DMS 273 treated with DMSO at 0.1 percent for 48 hours (cell line): ENCODE results near the gene DMBT1.

Source experiments
- DNase-seq: peaks from one replicate; lab custom pipeline; 2025; lab: John Stamatoyannopoulos, UW

The DMBT1 gene

DNA sequence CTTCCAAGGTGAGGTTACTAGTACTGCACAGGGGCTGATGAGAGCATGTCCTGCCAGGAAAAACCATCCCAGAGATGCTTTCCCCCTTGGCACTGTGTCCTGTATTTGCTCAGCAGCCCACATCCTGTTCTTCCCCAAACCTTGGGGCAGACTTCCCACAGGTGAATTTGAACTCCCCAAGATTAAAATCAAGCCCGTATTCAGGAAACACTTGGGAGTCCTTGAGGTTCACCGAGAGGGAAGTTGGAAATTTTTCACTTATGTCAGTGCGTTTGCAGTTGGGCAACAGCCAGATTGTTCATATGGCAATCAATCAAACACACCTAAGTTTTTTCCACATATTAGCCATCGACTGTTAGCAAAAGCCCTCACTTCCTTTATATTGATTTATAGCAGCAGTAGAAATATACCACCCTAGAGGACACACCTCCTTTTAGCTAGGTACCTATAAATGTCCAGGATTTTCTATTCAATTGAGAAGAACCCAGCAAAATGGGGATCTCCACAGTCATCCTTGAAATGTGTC lies at the start of gene DMBT1:
Gene DMBT1, plus strand, starts transcription at position 476 of the 526 bp plus-strand sequence. Its CDS starts 17 bp downstream, at position 493.
- no peak for DNase-seq

DNA sequence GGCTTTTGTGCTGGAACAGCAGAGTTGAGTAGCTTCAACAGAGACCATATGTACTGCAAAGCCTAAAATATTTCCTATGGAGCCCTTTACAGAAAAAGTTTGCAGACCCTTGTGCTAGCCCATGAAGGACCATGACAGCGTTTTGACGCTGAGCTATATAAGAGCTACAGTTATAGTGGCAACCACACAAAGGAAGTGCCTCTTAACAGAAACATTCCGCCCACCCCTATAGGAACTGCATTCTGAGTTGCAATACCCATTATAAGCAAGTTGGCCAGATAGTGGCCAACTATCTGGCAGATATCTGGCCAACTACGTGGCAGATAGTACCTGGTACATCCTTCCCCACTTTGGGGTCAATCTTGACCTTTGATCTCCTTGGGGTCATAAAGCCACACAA lies 47.5 kb upstream of the DMBT1 start:
- DNase-seq: no peak

DNA sequence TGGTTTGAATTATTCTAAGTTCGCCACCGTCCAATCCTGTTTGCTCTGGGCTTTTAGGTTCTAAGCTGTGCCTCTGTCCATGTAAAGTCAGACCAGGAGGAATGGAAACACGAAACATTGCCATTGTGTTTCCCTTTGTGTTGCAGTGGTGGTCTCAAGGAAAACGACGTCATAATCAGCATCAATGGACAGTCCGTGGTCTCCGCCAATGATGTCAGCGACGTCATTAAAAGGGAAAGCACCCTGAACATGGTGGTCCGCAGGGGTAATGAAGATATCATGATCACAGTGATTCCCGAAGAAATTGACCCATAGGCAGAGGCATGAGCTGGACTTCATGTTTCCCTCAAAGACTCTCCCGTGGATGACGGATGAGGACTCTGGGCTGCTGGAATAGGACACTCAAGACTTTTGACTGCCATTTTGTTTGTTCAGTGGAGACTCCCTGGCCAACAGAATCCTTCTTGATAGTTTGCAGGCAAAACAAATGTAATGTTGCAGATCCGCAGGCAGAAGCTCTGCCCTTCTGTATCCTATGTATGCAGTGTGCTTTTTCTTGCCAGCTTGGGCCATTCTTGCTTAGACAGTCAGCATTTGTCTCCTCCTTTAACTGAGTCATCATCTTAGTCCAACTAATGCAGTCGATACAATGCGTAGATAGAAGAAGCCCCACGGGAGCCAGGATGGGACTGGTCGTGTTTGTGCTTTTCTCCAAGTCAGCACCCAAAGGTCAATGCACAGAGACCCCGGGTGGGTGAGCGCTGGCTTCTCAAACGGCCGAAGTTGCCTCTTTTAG lies 46.3 kb upstream of the DMBT1 start:
- DNase-seq: no peak

DNA sequence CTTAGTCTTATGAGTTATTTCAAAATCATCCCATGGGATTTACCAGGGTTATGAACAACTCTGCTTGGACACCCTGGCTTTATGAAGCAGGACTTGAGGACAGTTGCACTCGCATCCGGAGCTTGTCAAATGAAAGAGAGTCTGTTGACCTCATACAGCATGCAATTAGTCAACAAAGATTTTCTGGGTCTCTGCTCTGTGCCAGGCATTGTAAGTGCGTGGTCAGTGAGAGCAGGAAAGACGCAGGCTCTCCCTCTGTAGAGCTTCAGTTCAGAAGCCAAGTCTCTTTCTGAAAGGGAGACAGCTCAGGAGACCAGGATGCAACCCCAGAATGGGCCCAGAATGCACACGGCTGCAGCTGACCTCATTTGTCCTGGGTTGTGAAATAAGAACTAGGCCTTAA lies 45.5 kb upstream of the DMBT1 start:
- no peak for DNase-seq

DNA sequence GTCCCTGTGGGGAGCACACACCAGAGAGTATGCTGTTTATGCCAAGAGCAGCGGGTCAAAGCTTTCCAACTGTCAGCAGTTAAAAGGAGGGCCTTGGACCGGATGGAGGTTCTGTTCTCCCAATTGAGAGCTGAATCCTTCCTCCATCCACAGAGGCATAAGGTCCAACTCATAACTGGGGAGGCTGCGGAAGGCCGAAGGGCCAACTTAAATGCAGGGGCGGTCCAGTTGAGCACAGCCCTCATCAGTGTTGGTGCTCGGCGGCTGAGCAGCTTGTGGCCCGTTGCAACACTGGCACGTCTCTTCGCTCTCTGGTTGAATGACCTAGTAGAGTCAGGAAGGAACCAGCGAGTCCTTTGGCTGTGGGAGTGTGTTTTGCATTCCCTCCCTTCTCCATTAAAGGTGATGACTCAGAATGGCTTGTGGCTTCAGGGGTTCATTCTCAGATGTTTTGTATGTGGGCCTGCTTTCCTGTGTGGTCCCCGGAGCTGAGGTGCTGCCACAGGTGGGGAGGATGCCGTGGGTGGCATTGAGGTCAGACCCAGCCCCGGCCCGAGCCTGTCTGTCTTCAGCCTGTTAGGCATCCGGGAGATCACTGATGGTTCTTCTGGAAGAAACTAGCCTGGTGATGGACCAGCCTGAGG lies 44.8 kb upstream of the DMBT1 start:
- no peak for DNase-seq

DNA sequence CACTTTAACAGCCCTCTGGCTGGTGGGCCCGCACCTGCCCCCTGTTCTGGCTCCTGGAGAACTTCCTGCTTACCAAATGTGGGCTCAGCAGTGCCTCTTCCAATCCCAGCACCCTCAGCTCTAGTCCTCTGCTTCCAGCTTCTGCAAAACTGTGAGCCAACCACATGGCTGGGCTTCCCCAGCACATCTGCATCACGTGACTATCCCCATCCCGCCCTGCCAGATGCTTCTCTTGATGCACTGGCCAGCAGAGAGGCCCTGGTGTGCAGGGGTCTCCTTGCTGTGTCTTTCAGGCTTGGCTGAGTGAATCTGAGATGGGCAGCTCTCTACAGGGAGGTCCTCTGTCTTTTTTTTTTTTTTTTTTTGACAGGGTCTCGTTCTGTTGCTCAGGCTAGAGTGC lies 43.8 kb upstream of the DMBT1 start:
- DNase-seq: no peak

DNA sequence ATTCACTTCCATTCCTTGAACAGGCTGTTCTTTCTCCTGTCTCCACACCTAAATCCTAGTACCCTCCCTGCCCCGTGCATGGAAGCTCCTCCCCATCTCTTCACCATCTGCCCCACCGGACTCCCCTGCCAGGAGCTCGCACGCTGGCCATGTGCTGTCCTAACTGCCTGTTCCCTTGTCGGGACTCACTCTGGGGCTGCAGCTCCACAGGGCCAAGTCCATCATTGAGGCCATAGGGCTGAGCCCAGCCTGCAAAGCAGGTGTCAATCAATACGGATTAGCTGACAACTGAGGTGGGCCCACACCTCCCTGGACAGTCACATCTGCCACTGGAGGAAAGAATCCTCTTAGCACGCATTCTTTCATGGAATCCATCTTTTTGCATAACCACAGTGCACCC lies 41.4 kb upstream of the DMBT1 start:
- no peak for DNase-seq

DNA sequence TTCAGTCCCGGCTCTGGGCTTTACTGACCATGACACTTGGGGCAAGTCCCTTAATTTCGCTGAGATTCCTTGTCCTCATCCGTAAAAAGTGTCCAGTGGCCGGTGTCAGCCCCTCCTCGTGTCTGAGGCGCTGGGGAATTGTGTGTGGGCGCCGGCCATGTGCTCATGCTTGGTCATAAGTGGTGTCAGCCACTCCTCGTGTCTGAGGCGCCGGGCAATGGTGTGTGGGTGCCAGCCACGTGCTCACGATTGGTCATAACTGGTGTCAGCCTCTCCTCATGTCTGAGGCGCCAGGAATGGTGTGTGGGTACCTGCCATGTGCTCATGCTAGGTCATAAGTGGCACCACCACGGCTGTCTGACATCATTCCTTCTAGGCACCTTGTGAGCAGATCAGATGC lies 40.7 kb upstream of the DMBT1 start:
- no peak for DNase-seq

DNA sequence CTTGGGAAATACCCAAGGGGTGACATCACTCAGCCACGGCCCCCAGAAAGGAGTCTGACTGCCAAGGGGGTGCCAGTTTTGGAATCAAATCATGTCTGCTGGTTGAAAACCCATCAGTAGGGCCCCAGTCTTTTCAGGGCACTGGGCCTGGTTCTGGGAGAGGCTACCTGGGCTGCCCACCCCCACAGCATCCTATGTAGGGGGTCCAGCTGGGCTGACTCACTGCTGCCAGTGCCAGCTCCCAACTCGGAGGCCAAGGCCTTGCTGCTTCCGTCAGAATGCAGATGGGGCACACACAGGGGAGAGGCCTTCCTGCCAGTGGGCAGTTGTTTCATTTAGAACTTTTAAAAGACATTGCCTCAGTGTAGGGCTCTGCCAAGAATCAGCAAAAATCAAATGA lies 39.5 kb upstream of the DMBT1 start:
- no peak for DNase-seq

DNA sequence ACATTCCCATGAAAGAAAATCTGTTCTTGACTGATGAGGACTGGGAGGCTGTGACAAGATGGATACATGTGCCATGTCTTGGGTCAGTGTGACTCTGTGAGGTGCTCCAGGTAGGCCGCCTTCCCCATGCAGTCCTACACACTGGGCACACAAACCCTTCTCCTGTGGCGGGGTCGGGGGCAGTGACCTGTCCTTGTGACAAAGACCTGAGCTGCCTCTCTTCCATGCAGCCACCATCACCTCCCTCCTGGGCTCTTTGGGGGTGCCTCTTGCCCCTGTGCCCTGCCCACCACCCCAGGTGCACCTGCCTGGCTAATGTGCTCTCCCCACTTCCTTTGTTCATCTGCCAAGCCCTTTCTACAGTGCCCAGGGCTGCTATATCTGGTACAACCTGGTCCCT lies 35.7 kb upstream of the DMBT1 start:
- no peak for DNase-seq

DNA sequence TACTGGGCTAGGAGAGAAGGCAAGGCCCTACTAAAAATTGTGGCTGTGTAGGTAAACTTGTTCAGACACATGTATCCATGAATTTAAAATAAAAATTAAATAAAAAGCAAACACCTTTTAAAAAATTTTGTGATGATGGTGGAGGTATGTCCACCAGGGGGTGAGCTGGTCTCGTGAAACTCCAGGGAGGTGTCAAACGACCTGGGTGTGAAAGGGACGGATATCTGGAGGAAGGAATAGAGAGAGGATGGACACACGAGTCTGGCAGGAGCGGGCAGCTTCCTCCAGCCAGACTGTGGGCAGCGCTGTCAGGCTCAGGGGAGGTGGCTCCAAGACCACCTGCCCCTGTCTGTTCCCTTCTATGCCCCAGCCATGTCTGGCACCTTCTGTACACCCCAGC lies 34.8 kb upstream of the DMBT1 start:
- DNase-seq: no peak

DNA sequence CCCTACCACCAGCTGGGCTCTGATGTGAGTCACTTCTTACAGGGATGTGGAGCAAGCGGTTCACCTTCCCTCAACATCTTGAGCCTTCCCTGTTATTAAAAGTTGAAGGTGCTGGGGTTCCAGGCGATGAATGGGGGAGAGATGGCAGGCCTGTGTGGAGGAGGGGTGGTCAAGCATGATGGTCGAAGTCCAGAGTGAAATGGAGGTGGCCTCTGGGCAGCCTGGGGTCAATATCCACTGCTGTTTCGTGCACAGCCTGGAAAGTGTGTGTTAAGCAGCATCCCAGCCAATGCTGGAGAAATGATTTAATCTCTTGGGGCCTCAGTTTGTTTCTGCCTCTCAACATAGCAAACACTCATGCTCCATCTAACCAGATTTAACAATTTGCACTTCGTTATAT lies 33.7 kb upstream of the DMBT1 start:
- no peak for DNase-seq

DNA sequence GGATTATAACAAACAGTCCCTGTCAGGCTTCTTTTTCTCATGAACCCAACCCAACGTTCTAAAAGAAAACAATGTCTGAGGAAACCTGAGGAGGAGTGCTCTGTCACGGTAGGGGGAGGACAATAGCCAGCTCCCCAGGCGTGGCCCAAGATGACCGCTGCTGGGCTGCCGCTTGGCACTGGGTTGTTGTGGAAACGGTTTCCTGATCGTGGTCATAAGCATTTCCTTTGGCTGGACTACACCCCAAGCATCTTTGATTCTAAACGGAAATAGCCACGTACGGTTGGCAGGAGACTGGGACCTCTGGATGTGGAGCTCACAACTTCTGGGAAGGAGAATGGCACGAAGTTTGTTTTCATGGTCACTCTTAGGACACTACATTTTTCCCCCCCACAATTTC lies 30.4 kb upstream of the DMBT1 start:
- DNase-seq: no peak

DNA sequence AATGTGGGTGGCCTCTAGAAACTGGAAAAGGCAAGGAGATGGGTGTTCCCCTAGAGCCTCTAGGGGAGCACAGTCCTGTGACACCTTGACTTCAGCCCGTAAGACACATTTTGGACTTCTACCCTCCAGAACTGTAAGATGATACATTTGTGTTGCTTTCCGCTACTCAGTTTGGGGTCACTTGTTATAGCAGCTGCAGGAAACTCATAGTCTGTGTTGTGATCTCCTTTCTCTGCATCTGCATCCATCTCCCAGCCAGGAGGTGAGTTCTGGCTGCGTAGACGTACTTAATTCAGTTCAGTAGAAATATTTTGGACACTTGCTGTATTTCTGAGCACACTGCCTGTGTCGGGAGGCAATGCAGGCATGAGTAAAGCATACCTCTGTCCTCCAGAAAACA lies 29.3 kb upstream of the DMBT1 start:
- DNase-seq: no peak

DNA sequence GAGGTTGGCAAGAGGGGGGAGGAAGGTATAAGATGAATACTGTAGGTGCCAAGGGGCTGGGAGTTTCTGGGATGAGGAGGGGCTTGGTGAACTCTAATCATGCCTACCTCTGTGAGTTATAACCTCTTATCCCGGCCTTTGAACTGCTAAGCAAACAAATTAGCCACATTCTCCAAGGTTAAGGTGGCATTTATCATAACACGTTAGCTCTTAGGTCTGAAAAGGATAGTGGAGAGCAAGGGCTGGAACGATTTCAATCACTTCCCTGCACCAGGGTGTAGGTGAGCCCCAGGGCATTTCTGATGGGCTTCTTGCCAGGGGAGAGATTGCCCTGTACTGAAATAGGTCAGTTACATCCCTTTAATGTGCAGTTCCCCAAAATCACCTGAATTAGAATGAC lies 28.6 kb upstream of the DMBT1 start:
- DNase-seq: no peak

DNA sequence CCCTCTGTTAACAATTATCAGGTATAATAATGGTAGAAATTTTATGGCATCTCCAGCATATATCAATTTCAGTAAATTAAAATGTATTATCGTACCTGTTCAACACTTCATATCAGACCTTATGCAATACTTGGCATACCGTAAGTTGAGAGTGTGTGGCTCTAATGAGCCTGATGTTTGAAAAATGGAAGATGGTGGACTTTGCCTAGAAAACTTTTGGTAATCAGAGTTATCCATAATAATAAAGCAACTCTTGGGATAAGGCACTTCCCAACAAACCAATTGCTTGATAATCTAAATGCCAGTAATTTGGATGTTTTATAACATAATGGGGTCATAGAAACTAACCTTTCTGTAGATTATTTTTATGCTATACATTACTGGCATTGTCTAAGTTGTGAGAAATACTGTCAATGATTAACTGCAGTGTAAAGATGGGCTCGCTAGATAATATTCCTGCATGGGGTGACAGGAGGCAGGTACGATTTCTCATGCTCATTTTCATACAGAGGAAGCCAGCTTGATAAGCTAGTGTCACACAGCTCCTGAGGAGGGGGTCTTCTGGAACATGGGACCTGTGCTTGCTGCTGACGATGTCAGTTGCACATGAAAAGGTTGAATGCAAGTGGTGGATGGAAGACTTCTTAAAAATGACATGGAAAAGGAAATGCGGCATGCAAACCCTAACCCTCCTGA lies 27.8 kb upstream of the DMBT1 start:
- DNase-seq: no peak

DNA sequence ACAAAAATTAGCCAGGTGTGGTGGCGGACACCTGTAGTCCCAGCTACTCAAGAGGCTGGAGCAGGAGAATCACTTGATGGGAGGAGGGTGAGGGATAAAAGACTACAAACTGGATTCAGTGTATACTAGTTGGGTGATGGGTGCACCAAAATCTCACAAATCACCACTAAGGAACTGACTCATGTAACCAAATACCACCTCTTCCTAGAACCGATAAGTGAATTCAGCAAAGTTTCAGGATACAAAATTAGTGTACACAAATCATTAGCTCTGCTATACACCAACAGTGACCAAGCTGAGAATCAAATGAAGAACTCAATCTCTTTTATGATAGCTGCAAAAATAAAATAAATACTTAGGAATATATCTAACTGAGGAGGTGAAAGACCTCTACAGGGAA lies 23.0 kb upstream of the DMBT1 start:
- DNase-seq: no peak

DNA sequence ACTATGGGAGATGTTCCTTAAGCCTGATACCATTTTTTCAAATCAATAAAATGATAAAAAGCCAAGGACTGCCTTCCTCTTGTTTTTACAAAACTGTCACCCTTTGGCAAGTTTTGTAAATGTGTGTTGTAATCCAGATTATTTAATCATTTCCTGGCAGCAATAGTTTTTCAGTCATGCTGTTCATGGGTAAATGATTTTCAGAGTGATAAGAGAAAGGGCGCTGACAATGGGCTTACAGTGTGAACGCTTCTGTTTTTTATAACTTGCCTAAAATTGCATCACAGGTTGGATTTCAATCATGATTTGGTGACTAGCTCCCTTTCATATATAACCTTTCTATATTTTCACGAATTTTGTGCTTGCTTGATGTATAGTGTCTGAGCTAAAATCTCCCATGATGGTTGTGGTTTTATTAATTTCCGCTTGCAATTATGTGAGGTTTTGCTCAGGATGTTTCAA lies 19.0 kb upstream of the DMBT1 start:
- DNase-seq: no peak

DNA sequence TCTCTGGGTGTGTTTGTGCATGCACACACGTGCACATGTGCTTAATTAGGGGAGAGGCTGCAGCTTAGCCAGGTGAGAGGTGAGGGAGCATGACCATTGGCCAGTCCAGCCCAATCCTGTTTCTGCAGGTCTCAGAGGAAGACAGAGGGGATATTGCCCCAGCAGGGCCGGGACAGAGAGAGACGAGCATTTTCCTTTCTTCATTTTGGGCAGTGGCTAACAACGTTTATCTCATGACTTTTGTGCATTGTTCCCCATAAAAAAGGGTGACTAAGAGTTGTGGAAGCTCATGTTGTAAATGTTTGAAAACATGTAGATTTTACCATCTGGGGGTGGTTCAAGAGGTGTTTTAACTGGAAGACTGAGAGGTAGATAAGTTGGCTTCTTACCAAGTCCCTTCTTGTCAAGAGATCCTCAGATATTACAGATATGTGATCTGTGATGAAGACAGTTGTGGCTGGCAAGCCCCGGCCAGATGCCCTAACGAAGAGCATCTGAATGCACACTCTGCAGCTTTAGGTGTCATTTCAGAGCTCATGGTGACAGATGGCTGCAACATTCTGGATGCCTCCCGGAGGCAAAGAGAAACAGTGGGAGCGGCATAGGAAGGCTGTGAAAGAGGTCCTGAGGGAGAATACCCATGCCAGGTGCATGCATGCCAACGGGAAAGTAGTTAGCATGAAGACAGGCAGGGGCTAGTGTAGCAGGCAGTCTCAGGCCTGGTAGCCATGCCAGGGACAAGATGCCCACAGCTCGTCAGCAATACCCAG lies 16.7 kb upstream of the DMBT1 start:
- DNase-seq: peak; percentile 33

DNA sequence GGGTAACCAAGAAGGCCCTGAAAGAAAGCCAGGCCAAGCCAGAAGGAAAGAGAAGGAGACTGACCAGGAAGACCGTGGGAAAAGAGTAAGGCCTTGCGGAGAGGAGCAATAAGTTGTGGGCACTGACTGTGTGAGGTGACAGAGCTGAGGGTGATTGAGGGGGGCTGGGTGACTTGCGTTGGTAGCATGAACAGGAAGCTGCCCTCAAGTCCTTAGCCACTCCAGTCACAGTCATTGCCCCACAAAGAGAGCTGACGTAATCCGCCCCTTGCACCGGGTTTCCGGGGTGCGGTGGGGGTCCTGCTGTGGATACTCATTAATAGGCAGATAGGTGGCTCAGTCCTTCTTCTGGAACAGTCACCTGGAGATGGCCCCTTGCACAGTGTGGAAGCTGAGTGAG lies 16.1 kb upstream of the DMBT1 start:
- no peak for DNase-seq

DNA sequence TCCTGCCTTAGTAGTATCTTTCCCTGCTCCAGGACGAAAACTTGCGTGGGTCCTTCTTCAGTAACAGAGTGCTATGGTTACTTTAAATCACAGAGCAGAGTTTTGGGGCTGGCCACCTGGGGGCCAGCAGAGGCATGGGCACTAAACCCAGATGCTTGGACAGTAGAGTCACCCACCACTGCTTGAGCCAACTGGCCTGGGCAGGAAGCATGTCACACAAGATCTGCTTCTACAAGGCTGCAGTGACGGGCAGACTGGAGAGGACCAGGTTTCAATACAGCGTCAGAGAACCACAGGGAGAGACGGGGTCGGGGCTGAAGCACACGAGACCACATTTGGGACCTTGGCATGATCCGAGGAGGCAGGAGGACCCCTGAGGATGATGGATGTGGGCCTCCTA lies 14.3 kb upstream of the DMBT1 start:
- no peak for DNase-seq

DNA sequence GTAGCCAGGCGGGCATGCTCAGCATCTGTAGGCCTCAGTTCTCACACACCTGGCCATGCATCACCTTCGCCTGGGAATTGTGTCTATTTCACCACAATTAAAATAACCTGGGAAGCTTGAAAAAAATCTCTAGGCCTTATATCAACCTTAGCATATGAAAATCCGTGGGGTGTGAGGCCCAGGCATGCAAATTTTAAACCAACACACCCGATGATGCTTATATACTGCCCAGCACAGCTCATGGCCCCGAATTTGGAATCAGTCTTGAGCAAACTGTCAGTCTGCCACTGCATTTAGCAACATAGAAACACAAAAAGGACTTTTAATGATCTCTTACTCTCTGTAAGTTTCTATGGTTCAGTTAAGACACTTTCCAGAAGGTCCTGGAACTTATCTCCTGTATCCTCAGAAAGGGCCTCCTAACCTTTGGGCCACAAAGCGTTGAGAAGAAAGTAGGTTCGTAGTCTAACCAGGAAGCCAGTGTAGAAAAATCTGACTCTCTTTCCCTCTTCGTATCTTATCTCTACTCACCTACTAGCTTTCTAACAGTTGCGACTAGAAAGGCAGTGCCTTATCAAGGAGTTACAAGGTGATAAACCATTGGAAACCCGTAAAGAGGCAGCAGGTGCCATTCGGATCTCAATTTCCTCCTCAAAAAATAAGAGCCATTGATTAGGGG lies 12.0 kb upstream of the DMBT1 start:
- DNase-seq: no peak
